ENCODE results near the gene CD7. TPM values are rescaled to one million over a fixed set of nuclear protein-coding genes. Genes with fewer than 3 reads are reported as not detected.
A peak's percentile ranks its signal among the peaks of the same experiment; 100 is the strongest.

The CD7 gene
- total and polyA plus RNA-seq, 9 of the 15 experiments (the other 6 are each of a cell fraction or from before 2014, with no cell fraction given), result 0.21 to 0.35 TPM; not detected in 7

DNA sequence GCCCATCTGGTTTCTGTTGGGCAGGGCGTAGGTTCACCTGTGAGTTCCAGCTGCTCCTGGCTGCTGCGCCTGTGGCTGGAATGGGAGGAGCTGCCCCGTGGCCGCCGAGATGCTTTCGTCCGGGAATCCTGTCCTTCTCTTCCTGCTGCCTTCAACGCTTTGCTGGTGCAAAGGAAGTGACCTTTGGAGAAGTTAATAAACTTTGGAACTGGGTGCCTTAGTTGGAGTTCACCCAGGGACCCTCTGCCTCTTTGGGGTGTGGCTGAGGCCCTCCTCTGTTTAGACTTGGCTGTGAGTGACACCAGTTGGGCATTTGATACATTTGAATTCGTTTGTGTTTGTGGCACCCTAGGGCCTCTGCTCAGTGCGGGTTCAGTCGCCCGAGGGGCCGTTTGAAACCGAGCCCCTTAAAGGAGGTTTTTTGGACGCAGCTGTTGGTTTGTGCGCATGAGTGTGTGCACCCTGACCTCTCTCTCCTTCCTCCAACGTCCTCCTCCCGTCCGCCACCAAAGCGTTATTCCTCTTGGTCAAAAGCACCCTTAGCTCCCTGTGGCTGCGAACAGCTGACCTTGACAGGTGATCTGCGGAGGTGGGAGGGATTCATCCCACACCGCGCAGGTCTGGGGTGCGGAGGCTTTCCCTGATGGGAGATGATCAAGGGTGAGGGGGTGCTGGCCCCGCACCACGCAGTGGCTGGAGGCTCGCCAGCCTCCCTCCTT, 25.1 kb upstream of the CD7 start:
- POLR2A ChIA-PET, result no interaction called here
- intact Hi-C loops (cut with micrococcal nuclease) (loop anchor here (10.0 kb wide), 1 partner anchor 308 kb away; the partner anchor contains the start of genes DCXR and RAC3), in situ Hi-C loops (cut with MboI) (no loop called here)
- H3K4me1 ChIP-seq (replicated peaks in 1 of 2; ENCODE audit: control insufficient read depth in 2 of 2, insufficient read depth in 2 of 2, low read length in 2 of 2), result peaks cover 50 to 69% of the 10 kb centered on the region in 2 experiments
- CTCF ChIA-PET (ENCODE audit: low intra/inter-chr PET ratio), result no interaction called here
- no peak for FAIRE-seq
- DNase-seq (ENCODE audit: extremely low read depth in 1 of 4, low spot score in 3 of 4), result no peak
- no peaks in the 10 kb centered on the region for H3K9me1 ChIP-seq (ENCODE audit: control insufficient read depth, insufficient read depth, low read length)
- TF ChIP-seq ZNF444 (CRISPR knock-in tag; IDR thresholded peaks at IDR 0.05) (no peak), MYNN (IDR thresholded peaks at IDR 0.05) (no peak), MYNN (CRISPR knock-in tag; IDR thresholded peaks at IDR 0.05) (no peak), ZNF263 (CRISPR knock-in tag; IDR thresholded peaks at IDR 0.05; ENCODE audit: borderline replicate concordance) (peak; percentile 40; the same call in 1 of the 2 replicates), MEF2D (tag; conservative IDR thresholded peaks at IDR 0.05; ENCODE audit: low read depth) (no peak)
- TF ChIP-seq, protein P1, sequence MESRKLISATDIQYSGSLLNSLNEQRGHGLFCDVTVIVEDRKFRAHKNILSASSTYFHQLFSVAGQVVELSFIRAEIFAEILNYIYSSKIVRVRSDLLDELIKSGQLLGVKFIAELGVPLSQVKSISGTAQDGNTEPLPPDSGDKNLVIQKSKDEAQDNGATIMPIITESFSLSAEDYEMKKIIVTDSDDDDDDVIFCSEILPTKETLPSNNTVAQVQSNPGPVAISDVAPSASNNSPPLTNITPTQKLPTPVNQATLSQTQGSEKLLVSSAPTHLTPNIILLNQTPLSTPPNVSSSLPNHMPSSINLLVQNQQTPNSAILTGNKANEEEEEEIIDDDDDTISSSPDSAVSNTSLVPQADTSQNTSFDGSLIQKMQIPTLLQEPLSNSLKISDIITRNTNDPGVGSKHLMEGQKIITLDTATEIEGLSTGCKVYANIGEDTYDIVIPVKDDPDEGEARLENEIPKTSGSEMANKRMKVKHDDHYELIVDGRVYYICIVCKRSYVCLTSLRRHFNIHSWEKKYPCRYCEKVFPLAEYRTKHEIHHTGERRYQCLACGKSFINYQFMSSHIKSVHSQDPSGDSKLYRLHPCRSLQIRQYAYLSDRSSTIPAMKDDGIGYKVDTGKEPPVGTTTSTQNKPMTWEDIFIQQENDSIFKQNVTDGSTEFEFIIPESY (CRISPR knock-in tag; IDR thresholded peaks at IDR 0.05), result 0 out of 2 replicates have a peak, but pooled peaks have one; percentile 46
- TF ChIP-seq, protein P2, sequence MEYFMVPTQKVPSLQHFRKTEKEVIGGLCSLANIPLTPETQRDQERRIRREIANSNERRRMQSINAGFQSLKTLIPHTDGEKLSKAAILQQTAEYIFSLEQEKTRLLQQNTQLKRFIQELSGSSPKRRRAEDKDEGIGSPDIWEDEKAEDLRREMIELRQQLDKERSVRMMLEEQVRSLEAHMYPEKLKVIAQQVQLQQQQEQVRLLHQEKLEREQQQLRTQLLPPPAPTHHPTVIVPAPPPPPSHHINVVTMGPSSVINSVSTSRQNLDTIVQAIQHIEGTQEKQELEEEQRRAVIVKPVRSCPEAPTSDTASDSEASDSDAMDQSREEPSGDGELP (CRISPR knock-in tag; IDR thresholded peaks at IDR 0.05; ENCODE audit: borderline replicate concordance), result 0 out of 2 replicates have a peak, but pooled peaks have one; percentile 38
- H4K20me1 ChIP-seq (replicated peaks; ENCODE audit: control insufficient read depth, insufficient read depth, low read length), result no peaks in the 10 kb centered on the region
- H3K4me3 ChIP-seq, result no peak overlapping the region
- no peaks in the 10 kb centered on the region for H3K27me3 ChIP-seq (ENCODE audit: control insufficient read depth in 2 of 2, insufficient read depth in 2 of 2, low read length in 2 of 2)
- no peak for ATAC-seq
- H2AFZ ChIP-seq (ENCODE audit: low read depth, low read length), result no peak overlapping the region
- H3K9me3 ChIP-seq (replicated peaks; ENCODE audit: control insufficient read depth, insufficient read depth, low read depth, low read length), result peaks cover 4% of the 10 kb centered on the region
- H3K4me2 ChIP-seq (ENCODE audit: insufficient read depth, low read length), result no peak overlapping the region
- H3K36me3 ChIP-seq (ENCODE audit: control insufficient read depth, insufficient read depth, low read length), result no peaks in the 10 kb centered on the region
- 81% methylated on average over 13 of the region's 28 CpGs for WGBS (ENCODE audit: insufficient coverage, low coverage, missing lambda C conversion rate)
- no peak overlapping the region for H3K27ac ChIP-seq (ENCODE audit: extremely low read depth, low read depth, low read length)
- BruUV-seq (replicated peaks), result no TSS peak
- no peak overlapping the region for H3K9ac ChIP-seq (ENCODE audit: insufficient read depth in 1 of 2, low read depth in 2 of 2, low read length in 2 of 2)
- no peaks in the 10 kb centered on the region; the same call in 2 of the 3 replicates for H3K79me2 ChIP-seq (ENCODE audit: control insufficient read depth, insufficient read depth, low read length)

Data from K562 (cell line).